ENCODE results near the gene FAM241A. TPM values are rescaled to one million over a fixed set of nuclear protein-coding genes. Genes with fewer than 3 reads are reported as not detected.

FAM241A gene
- total RNA-seq, 4 donors from 2014 or later: 4.3 to 8.1 (median 4.7) TPM

DNA sequence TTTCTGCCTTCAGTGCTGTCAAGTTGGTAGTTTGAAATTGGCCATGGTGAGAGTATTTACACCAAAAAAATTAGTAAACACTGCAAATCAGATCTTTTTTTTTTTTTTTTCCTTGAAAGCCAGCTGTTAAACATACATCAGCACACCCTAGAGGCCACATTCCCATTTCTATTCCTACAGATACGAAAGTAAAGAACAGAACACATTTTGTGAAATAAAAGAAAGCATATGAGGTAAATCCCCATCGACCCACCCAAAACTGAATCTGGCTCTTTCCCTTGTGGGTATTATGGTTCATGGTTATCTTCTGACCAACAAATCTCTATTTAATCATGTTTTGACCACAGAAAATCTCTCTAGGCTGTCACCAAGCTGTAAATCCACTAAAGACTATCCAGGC, 44.5 kb downstream of the FAM241A start:
- Histone ChIP-seq H3K27ac (no peak overlapping the region), H3K9me3 (no peaks in the 10 kb centered on the region), H3K27me3 (no peaks in the 10 kb centered on the region), H3K4me3 (no peak overlapping the region), H3K4me1 (no peaks in the 10 kb centered on the region), H3K36me3 (peaks cover 0 to 14% of the 10 kb centered on the region in 2 donors)
- 44 to 63% methylated on average over 2 of the region's 2 CpGs for WGBS, 2 donors (ENCODE audit: low coverage in 1 of 2)
- no peak for TF ChIP-seq EP300 (IDR thresholded peaks at IDR 0.05)
- TF ChIP-seq POLR2A (IDR thresholded peaks at IDR 0.05): no peak
- TF ChIP-seq POLR2AphosphoS5 (IDR thresholded peaks at IDR 0.05): no peak
- TF ChIP-seq, protein P1, sequence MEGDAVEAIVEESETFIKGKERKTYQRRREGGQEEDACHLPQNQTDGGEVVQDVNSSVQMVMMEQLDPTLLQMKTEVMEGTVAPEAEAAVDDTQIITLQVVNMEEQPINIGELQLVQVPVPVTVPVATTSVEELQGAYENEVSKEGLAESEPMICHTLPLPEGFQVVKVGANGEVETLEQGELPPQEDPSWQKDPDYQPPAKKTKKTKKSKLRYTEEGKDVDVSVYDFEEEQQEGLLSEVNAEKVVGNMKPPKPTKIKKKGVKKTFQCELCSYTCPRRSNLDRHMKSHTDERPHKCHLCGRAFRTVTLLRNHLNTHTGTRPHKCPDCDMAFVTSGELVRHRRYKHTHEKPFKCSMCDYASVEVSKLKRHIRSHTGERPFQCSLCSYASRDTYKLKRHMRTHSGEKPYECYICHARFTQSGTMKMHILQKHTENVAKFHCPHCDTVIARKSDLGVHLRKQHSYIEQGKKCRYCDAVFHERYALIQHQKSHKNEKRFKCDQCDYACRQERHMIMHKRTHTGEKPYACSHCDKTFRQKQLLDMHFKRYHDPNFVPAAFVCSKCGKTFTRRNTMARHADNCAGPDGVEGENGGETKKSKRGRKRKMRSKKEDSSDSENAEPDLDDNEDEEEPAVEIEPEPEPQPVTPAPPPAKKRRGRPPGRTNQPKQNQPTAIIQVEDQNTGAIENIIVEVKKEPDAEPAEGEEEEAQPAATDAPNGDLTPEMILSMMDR (IDR thresholded peaks at IDR 0.05): no peak
- ATAC-seq: no peak

DNA sequence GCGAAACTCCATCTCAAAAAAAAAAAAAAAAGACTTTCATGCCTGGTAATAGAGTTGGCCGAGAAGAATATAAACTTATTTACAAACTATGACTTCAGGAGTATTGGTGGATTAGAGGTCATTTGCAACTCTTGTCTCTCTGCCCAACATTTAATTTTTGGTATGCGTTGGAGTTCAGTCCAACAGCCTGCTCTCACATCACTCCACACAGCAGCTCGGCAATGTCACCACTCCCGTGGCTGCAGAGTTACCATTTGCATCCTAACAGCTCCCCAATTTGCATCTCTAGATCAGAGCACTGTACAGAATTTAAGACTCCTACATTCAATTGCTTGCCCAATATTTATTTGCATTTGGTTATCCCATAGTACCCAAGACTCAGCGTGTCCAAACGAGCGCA, 45.4 kb downstream of the FAM241A start:
- H3K27me3 ChIP-seq: no peaks in the 10 kb centered on the region
- WGBS, 2 donors (ENCODE audit: low coverage in 1 of 2): 92 to 100% methylated on average over 3 to 8 of the region's 8 CpGs
- H3K4me1 ChIP-seq: no peaks in the 10 kb centered on the region
- H3K4me3 ChIP-seq: no peak overlapping the region
- H3K36me3 ChIP-seq: peaks cover 0 to 14% of the 10 kb centered on the region in 2 donors
- ATAC-seq: no peak
- no peak overlapping the region for H3K27ac ChIP-seq
- TF ChIP-seq EP300 (IDR thresholded peaks at IDR 0.05) (no peak), POLR2AphosphoS5 (IDR thresholded peaks at IDR 0.05) (no peak), POLR2A (IDR thresholded peaks at IDR 0.05) (no peak)
- TF ChIP-seq, protein P1 (IDR thresholded peaks at IDR 0.05): no peak
- H3K9me3 ChIP-seq: no peaks in the 10 kb centered on the region

DNA sequence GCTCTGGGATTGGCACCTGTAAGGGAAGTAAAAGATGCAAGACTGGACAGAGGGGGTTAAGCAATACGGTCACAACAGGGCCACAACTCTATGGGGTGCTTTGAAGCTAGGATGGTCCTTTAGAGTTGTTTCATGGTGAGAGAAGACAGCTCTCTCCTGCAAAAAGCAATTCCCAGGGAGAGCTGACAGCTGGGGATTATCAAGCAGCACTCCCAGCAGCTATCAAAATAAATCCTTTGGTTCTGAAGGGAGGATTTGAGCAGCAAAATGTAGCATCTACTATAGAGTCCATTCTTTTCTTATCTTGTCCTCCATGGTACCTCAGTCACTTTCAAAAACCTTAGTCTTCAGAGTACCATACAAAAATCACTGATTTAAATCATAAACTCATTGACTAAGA, 51.2 kb downstream of the FAM241A start:
- TF ChIP-seq POLR2AphosphoS5 (IDR thresholded peaks at IDR 0.05) (no peak), POLR2A (IDR thresholded peaks at IDR 0.05) (no peak), EP300 (IDR thresholded peaks at IDR 0.05) (no peak)
- TF ChIP-seq, protein P1 (IDR thresholded peaks at IDR 0.05): no peak
- no peaks in the 10 kb centered on the region for H3K36me3 ChIP-seq
- no peak overlapping the region for H3K27ac ChIP-seq
- no peaks in the 10 kb centered on the region for H3K4me1 ChIP-seq
- H3K9me3 ChIP-seq: no peaks in the 10 kb centered on the region
- no peak for ATAC-seq
- H3K4me3 ChIP-seq: no peak overlapping the region
- no peaks in the 10 kb centered on the region for H3K27me3 ChIP-seq
- 10 to 22% methylated on average over 1 of the region's 1 CpG for WGBS, 2 donors (ENCODE audit: low coverage in 1 of 2)

DNA sequence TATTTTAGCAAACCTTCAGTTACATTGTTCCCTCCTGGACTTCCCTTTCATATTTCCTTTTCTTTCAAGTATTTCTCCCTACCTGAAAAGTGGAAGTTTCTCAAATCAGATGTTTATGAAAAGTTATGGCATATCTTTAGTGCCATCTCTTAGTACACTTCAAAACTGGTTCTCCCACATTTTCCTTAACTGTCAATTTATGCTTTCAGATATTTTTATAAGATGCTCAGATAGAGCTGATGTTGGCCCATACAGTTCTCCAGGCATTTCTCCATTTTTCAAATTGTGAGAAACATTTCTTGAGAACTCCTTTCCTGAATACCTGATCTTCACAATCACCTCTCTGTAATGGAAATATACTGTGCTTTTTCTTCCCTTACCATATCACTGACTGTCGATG, 53.8 kb downstream of the FAM241A start:
- H3K36me3 ChIP-seq: no peaks in the 10 kb centered on the region
- H3K4me1 ChIP-seq: no peaks in the 10 kb centered on the region
- ATAC-seq: no peak
- H3K27ac ChIP-seq: no peak overlapping the region
- no peak for TF ChIP-seq POLR2AphosphoS5 (IDR thresholded peaks at IDR 0.05)
- TF ChIP-seq, protein P1 (IDR thresholded peaks at IDR 0.05): no peak
- TF ChIP-seq EP300 (IDR thresholded peaks at IDR 0.05): no peak
- TF ChIP-seq POLR2A (IDR thresholded peaks at IDR 0.05): no peak
- H3K27me3 ChIP-seq: no peaks in the 10 kb centered on the region
- WGBS, 2 donors (ENCODE audit: low coverage in 1 of 2): 64 to 73% methylated on average over 1 of the region's 1 CpG
- no peak overlapping the region for H3K4me3 ChIP-seq
- no peaks in the 10 kb centered on the region for H3K9me3 ChIP-seq

DNA sequence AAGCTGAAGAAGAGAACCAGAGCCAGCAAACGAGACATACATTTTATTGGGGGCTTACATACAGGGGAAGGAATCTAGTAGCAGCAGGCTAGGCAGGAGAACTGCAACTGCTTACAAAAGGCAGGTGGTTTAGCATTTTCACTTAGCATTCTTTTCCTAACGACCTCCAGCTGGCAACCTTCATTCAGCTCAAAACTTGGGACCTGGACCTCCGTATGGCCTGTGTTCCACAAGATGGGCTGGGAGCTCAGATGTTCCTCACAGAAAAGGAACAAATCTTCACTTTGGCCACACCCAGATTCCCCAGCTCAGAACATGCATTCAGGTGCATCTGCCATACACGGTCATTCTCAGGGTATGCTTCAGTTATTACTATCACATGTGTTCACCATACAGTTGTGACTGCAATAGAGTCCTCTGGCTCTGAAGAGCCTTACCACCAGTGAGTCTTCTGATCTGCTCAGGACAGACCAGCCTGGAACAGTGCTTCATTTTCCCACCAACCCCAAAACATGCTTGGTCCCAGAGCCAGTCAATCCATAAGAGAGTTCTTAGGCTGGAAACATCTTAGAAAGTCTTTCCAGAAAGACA, 56.8 kb downstream of the FAM241A start:
- Histone ChIP-seq H3K36me3 (no peaks in the 10 kb centered on the region), H3K9me3 (no peaks in the 10 kb centered on the region), H3K27me3 (no peaks in the 10 kb centered on the region), H3K4me1 (no peaks in the 10 kb centered on the region), H3K27ac (no peak overlapping the region), H3K4me3 (no peak overlapping the region)
- TF ChIP-seq POLR2AphosphoS5 (IDR thresholded peaks at IDR 0.05) (no peak), EP300 (IDR thresholded peaks at IDR 0.05) (no peak)
- 56 to 72% methylated on average over 2 to 3 of the region's 4 CpGs for WGBS, 2 donors (ENCODE audit: low coverage in 1 of 2)
- no peak for ATAC-seq

Measured in gastroesophageal sphincter (tissue), 4 donors.